Progenitor cell of endocrine pancreas (in vitro differentiated cells): ENCODE results near the gene HOXB6. TPM values are rescaled to one million over a fixed set of nuclear protein-coding genes. Genes with fewer than 3 reads are reported as not detected.

Experiments
- DNase-seq: peaks from one replicate; pipeline ENCODE4 v3.0.0; 2021; ENCODE audit warnings: low spot score; ENCODE audit not compliant: unreplicated experiment
- H3K27ac Mint-ChIP-seq: 2 replicates; pipeline ENCODE4 v1.8.0; 2021; ENCODE audit warnings: mild to moderate bottlenecking, moderate library complexity, mixed read lengths
- H3K27me3 Mint-ChIP-seq: 2 replicates; pipeline ENCODE4 v1.8.0; 2021; ENCODE audit warnings: mixed read lengths
- H3K36me3 Mint-ChIP-seq: 2 replicates; pipeline ENCODE4 v1.8.0; 2022; ENCODE audit warnings: mixed read lengths; ENCODE audit not compliant: insufficient read depth
- H3K4me1 Mint-ChIP-seq: 2 replicates; pipeline ENCODE4 v1.8.0; 2021; ENCODE audit warnings: low read depth, mixed read lengths
- H3K4me3 Mint-ChIP-seq: 2 replicates; pipeline ENCODE4 v1.8.0; 2021; ENCODE audit warnings: low read depth, mild to moderate bottlenecking, moderate library complexity, mixed read lengths
- H3K9me3 Mint-ChIP-seq: 2 replicates; pipeline ENCODE4 v1.8.0; 2021; ENCODE audit warnings: low read depth, mixed read lengths
- total RNA-seq: library from RNA; stranded (reverse); gene quantifications from 2 replicates; pipeline ENCODE4 v1.2.1, GENCODE V29; 2021
- TF ChIP-seq, protein P1 (sequence below): fragments of 200-600 bp; sonication (generic); IDR thresholded peaks from one replicate; pipeline ENCODE4 v1.5.0; 2021; ENCODE audit warnings: antibody characterized with exemption, mild to moderate bottlenecking; ENCODE audit not compliant: unreplicated experiment

HOXB6 gene
- total RNA-seq, 1 donor from 2014 or later, result 0.96 TPM

GRCh38 chr17:48632579-48633265 is 27.9 kb upstream of the HOXB6 start:
- no peaks in the 10 kb centered on the region for H3K9me3 Mint-ChIP-seq
- no peaks in the 10 kb centered on the region for H3K4me1 Mint-ChIP-seq
- no peaks in the 10 kb centered on the region for H3K36me3 Mint-ChIP-seq
- H3K27me3 Mint-ChIP-seq, result peaks cover 100% of the 10 kb centered on the region
- H3K27ac Mint-ChIP-seq, result no peak overlapping the region
- TF ChIP-seq, protein P1, sequence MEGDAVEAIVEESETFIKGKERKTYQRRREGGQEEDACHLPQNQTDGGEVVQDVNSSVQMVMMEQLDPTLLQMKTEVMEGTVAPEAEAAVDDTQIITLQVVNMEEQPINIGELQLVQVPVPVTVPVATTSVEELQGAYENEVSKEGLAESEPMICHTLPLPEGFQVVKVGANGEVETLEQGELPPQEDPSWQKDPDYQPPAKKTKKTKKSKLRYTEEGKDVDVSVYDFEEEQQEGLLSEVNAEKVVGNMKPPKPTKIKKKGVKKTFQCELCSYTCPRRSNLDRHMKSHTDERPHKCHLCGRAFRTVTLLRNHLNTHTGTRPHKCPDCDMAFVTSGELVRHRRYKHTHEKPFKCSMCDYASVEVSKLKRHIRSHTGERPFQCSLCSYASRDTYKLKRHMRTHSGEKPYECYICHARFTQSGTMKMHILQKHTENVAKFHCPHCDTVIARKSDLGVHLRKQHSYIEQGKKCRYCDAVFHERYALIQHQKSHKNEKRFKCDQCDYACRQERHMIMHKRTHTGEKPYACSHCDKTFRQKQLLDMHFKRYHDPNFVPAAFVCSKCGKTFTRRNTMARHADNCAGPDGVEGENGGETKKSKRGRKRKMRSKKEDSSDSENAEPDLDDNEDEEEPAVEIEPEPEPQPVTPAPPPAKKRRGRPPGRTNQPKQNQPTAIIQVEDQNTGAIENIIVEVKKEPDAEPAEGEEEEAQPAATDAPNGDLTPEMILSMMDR, result no peak
- H3K4me3 Mint-ChIP-seq, result no peak overlapping the region
- DNase-seq, result no peak

- no peaks in the 10 kb centered on the region for H3K36me3 Mint-ChIP-seq
- H3K9me3 Mint-ChIP-seq, result no peaks in the 10 kb centered on the region
- H3K27me3 Mint-ChIP-seq, result peaks cover 100% of the 10 kb centered on the region
- H3K4me1 Mint-ChIP-seq, result no peaks in the 10 kb centered on the region
- TF ChIP-seq, protein P1, result no peak
- DNase-seq, result no peak
- H3K27ac Mint-ChIP-seq, result no peak overlapping the region
- H3K4me3 Mint-ChIP-seq, result no peak overlapping the region
Measured at GRCh38 chr17:48631693-48632578, 27.1 kb upstream of the HOXB6 start.

GRCh38 chr17:48630925-48631692 is 26.3 kb upstream of the HOXB6 start:
- Mint-ChIP-seq H3K4me3 (no peak overlapping the region), H3K27ac (no peak overlapping the region), H3K9me3 (no peaks in the 10 kb centered on the region), H3K4me1 (peaks cover 1% of the 10 kb centered on the region), H3K36me3 (no peaks in the 10 kb centered on the region), H3K27me3 (peaks cover 100% of the 10 kb centered on the region)
- TF ChIP-seq, protein P1, result no peak
- no peak for DNase-seq

DNA sequence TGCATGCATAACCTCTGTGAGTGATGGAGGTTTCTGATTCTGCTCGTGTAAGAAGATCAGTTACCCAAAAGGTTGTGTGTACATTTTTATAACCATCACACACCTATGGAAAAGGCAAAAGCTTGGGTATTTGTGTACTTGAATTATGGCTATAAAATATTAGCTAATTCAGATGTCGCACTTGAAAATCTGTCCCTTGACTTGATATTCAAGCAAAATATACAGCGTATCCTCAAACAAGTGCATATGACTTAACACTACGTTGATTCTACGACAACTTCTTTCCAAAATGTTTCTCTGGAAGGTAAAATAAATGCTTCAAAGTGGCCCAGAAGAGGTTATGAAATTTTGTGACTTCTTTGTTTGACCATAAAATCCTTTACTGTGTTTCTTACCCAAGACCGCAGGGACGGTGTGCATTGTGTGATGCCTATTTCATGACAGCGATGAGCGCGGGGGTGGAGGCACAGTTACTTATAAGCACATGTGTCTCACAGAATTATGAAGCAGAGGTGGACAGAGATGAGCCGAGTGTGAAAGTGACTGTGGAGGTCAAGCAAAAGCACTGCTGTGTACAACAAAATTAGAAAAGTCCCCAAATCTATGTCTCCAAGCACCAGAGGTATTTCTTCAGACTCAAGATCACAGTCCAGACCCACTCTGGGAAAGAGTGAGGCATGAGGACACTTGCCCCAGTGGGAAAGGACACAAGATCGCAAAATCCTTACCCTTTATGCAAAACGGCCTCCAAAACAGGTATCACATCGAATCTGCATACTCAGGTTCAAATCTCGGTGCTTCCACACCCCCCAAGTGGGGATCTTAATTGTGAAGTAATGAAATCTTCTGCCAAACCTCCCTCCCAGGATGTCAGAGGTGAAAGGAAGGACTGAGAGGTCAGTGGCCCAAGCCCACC is 25.5 kb upstream of the HOXB6 start:
- no peaks in the 10 kb centered on the region for H3K36me3 Mint-ChIP-seq
- peaks cover 99% of the 10 kb centered on the region for H3K27me3 Mint-ChIP-seq
- no peak overlapping the region for H3K4me3 Mint-ChIP-seq
- DNase-seq, result no peak
- no peaks in the 10 kb centered on the region for H3K9me3 Mint-ChIP-seq
- H3K4me1 Mint-ChIP-seq, result peaks cover 4% of the 10 kb centered on the region
- H3K27ac Mint-ChIP-seq, result no peak overlapping the region
- TF ChIP-seq, protein P1, result no peak
